GM12891 (cell line): ENCODE results near the gene MYO9B.

ENCODE experiments used
- POLR2A ChIP-seq: IDR thresholded peaks from 2 replicates; pipeline ENCODE4 v1.6.1; 2011; ENCODE audit warnings: low read depth, low read length, control low read depth
- POLR2AphosphoS5 ChIP-seq: IDR thresholded peaks from 2 replicates; pipeline ENCODE4 v1.6.1; 2011; ENCODE audit warnings: low read depth, low read length, control low read depth

DNA sequence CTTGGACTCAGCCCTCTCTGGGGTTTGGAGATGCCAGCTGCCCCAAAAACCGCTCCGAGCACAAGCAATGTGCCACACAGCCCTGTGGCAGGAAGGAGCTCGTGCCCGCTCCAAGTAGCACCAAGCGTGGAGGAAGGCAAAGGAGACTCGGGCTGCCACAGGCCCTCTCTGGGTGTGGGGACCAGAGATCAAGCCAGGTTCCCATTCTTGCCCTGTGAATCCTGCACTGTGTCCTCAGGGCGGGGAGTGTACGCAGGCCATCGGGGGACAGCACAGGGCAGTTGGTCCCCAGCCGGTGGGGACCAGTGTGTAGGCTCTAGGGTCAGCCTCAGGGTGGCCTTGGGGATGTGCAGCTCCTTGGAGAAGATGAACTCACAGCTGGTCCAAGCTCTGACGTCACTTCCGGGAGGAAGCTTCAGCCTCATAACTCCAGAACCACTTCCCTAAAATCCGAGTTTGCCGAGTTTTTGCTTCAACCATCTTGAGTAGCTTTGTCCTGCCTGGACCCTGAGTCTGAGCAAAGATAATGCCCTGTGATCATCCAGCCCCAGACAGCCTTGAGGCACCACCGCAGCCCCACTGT lies 39.6 kb upstream of the MYO9B start:
- TF ChIP-seq POLR2AphosphoS5 = no peak
- no peak for TF ChIP-seq POLR2A
